MV-4-11 (cell line): ENCODE results near the gene CKS1B.
A peak's percentile ranks its signal among the peaks of the same experiment; 100 is the strongest.

Source experiments
- DNase-seq: peaks from one replicate; lab custom pipeline; 2025; lab: John Stamatoyannopoulos, UW

Gene CKS1B

GRCh38 chr1:155015527-155016230, 41.2 kb downstream of the CKS1B start:
- no peak for DNase-seq

GRCh38 chr1:155016231-155016831, 41.9 kb downstream of the CKS1B start:
- no peak for DNase-seq

- DNase-seq, result peak; percentile 70
These were observed 42.8 kb downstream of the CKS1B start for GRCh38 chr1:155017041-155017945.

- no peak for DNase-seq
These were observed 43.5 kb downstream of the CKS1B start for GRCh38 chr1:155017946-155018316.

GRCh38 chr1:155018617-155019348, 44.3 kb downstream of the CKS1B start:
- DNase-seq, result no peak

- DNase-seq, result no peak
These were observed 45.1 kb downstream of the CKS1B start for GRCh38 chr1:155019377-155020245.

- DNase-seq, result no peak
These were observed 47.9 kb downstream of the CKS1B start for GRCh38 chr1:155022136-155022926.

GRCh38 chr1:155022927-155023236, 48.4 kb downstream of the CKS1B start:
- DNase-seq, result peak; percentile 31

- DNase-seq, result no peak
These were observed 49.1 kb downstream of the CKS1B start for GRCh38 chr1:155023627-155024026.

- no peak for DNase-seq
These were observed 49.8 kb downstream of the CKS1B start for GRCh38 chr1:155024315-155024714.

- DNase-seq, result no peak
These were observed 51.7 kb downstream of the CKS1B start for GRCh38 chr1:155026154-155026553.

- DNase-seq, result no peak
These were observed 52.1 kb downstream of the CKS1B start for GRCh38 chr1:155026588-155026987.
